ENCODE results near the gene TSSK3. TPM values are rescaled to one million over a fixed set of nuclear protein-coding genes. Genes with fewer than 3 reads are reported as not detected.
A peak's percentile ranks its signal among the peaks of the same experiment; 100 is the strongest.

Gene TSSK3
- total and polyA plus RNA-seq, 2 of the 8 experiments (the other 6 are each of a cell fraction or from before 2014, with no cell fraction given), result 1.2 TPM

GRCh38 chr1:32394141-32394889 lies 32.0 kb downstream of the TSSK3 start, which contains the start of gene BSDC1:
BSDC1 (minus strand) TSS chr1:32394441; CDS start chr1:32394414, 27 bp downstream.
- Histone ChIP-seq H2BK120ac (replicated peaks; ENCODE audit: low read depth, low read length) (no peak within 1 kb of the TSS), H2AFZ (ENCODE audit: low read length) (peak within 1 kb of the TSS; percentile 38), H4K91ac (replicated peaks; ENCODE audit: insufficient read length, low read length) (peak within 1 kb of the TSS; percentile 12), H3K56ac (replicated peaks; ENCODE audit: insufficient read length, low read depth, low read length) (peak within 1 kb of the TSS; percentile 88), H3K14ac (ENCODE audit: insufficient read length) (no peak within 1 kb of the TSS), H4K20me1 (replicated peaks in 1 of 2; ENCODE audit: control insufficient read depth in 1 of 2, insufficient read depth in 2 of 2, low read length in 2 of 2) (peaks cover 0 to 4% of the 10 kb centered on the region in 2 experiments), H3K4me1 (replicated peaks in 1 of 4; ENCODE audit: control insufficient read depth in 3 of 4, insufficient read depth in 4 of 4, low read length in 3 of 4) (peaks cover 0 to 8% (median 3%) of the 10 kb centered on the region in 4 experiments; a peak in 4 of 7 replicates), H3K9ac (replicated peaks in 1 of 4; ENCODE audit: extremely low read depth in 1 of 4, low read depth in 3 of 4, low read length in 3 of 4) (peak within 1 kb of the TSS; percentile 80 to 99 (median 97)), H2BK15ac (ENCODE audit: low read length) (0 out of 2 replicates have a peak within 1 kb of the TSS, but pooled peaks have one; percentile 92), H3K79me2 (ENCODE audit: control insufficient read depth in 1 of 2, insufficient read depth in 2 of 2, low read length in 2 of 2) (peaks cover 4 to 29% of the 10 kb centered on the region in 2 experiments), H2BK12ac (ENCODE audit: low read depth, low read length) (peak within 1 kb of the TSS; percentile 84), H2AK5ac (ENCODE audit: low read depth, low read length) (peak within 1 kb of the TSS; percentile 75; the same call in 1 of the 2 replicates), H3K18ac (ENCODE audit: extremely low read depth, low read length) (peak within 1 kb of the TSS; percentile 89), H3K4ac (replicated peaks; ENCODE audit: insufficient read length, low read depth, low read length) (peak within 1 kb of the TSS; percentile 57), H3K9me3 (ENCODE audit: insufficient read depth in 2 of 2, low read depth in 1 of 2, low read length in 1 of 2) (no peaks in the 10 kb centered on the region), H3K23me2 (ENCODE audit: low read depth, low read length) (peaks cover 4% of the 10 kb centered on the region; the same call in 1 of the 2 replicates), H2BK20ac (ENCODE audit: low read length) (no peak within 1 kb of the TSS), H4K5ac (ENCODE audit: insufficient read length, low read depth, low read length) (peak within 1 kb of the TSS; percentile 59), H4K8ac (ENCODE audit: extremely low read depth, insufficient read depth, low read length) (peak within 1 kb of the TSS; percentile 100), H3K23ac (ENCODE audit: insufficient read length) (no peak within 1 kb of the TSS), H3K4me2 (ENCODE audit: insufficient read depth in 1 of 2, low read depth in 2 of 2, low read length in 2 of 2) (peak within 1 kb of the TSS; percentile 84 to 90), H3K4me3 (ENCODE audit: extremely low read depth in 1 of 4, insufficient read depth in 2 of 4, low read depth in 3 of 4, low read length in 4 of 4) (peak within 1 kb of the TSS; percentile 79 to 100 (median 94)), H3K79me1 (ENCODE audit: low read depth, low read length) (peaks cover 7% of the 10 kb centered on the region), H2BK5ac (ENCODE audit: low read depth, low read length) (peak within 1 kb of the TSS; percentile 99), H3K36me3 (ENCODE audit: control insufficient read depth in 2 of 4, insufficient read depth in 4 of 4, low read length in 3 of 4) (peaks cover 3 to 13% (median 9%) of the 10 kb centered on the region in 4 experiments; a peak in 5 of 8 replicates), H3K27ac (ENCODE audit: low read depth, low read length) (peak within 1 kb of the TSS; percentile 95), H3K27me3 (replicated peaks in 1 of 4; ENCODE audit: control insufficient read depth in 3 of 4, extremely low read depth in 1 of 4, insufficient read depth in 3 of 4, low read length in 3 of 4) (no peaks in the 10 kb centered on the region)
- ChIA-PET CTCF (ENCODE audit: partially characterized antibody) (interaction anchor here (0.9 to 1.2 kb wide), 4 partner anchors 243 to 399 kb away, joined by 3 to 4 read pairs (median 3); no protein-coding TSS in a partner anchor), POLR2A (ENCODE audit: partially characterized antibody) (interaction anchor here (0.6 to 3.8 kb wide), 43 partner anchors 9 to 423 kb away, joined by 3 to 13 read pairs (median 4); partner anchors contain the start of genes FAM229A, HDAC1, IQCC and MARCKSL1)
- DNase-seq (ENCODE audit: low read depth in 1 of 2, low spot score in 2 of 2) (peak; percentile 97 to 98), FAIRE-seq (peak; percentile 70)
- WGBS, 2 experiments (ENCODE audit: extremely low coverage in 1 of 2, insufficient coverage in 1 of 2, insufficient read length in 1 of 2, insufficient replicate concordance in 2 of 2, low coverage in 1 of 2, low lambda C conversion rate in 2 of 2, missing lambda C conversion rate in 1 of 2), result 1% methylated on average over 44 of the region's 48 CpGs; no CpG with 5 or more reads in 1 of the 2 experiments
- TF ChIP-seq SIN3A (conservative IDR thresholded peaks at IDR 0.05 in 1 of 2, IDR thresholded peaks at IDR 0.05 in 1 of 2; ENCODE audit: low read depth in 1 of 2, low read length in 2 of 2), result peak; percentile 63 to 84; a peak in 2 of 4 replicates
- TF ChIP-seq CTBP2 (IDR thresholded peaks at IDR 0.05; ENCODE audit: borderline replicate concordance, insufficient read depth, insufficient read length, low read length), result no peak
- TF ChIP-seq JUND (IDR thresholded peaks at IDR 0.05; ENCODE audit: low read length), result peak; percentile 89
- no peak for TF ChIP-seq USF2 (IDR thresholded peaks at IDR 0.05; ENCODE audit: low read length)
- peak; percentile 44; the same call in 1 of the 2 replicates for TF ChIP-seq RBBP5 (IDR thresholded peaks at IDR 0.05; ENCODE audit: borderline replicate concordance, low read depth, low read length)
- TF ChIP-seq CHD2 (IDR thresholded peaks at IDR 0.05; ENCODE audit: low read length), result no peak; the same call in none of the 2 replicates
- peak; percentile 10 for TF ChIP-seq MAX (IDR thresholded peaks at IDR 0.05)
- no peak for TF ChIP-seq GABPA (IDR thresholded peaks at IDR 0.05; ENCODE audit: borderline replicate concordance, insufficient read depth, low read length)
- no peak for TF ChIP-seq BCL11A (IDR thresholded peaks at IDR 0.05; ENCODE audit: low read depth in 2 of 2, low read length in 2 of 2)

Data from H1 (cell line).